ENCODE measurements around the gene GABBR2. TPM values are rescaled to one million over a fixed set of nuclear protein-coding genes. Genes with fewer than 3 reads are reported as not detected.

Gene GABBR2
- total RNA-seq, 1 experiment from 2014 or later: 6.3 TPM

- no peak overlapping the region for H3K27ac ChIP-seq (ENCODE audit: low read length)
- H3K4me1 ChIP-seq (ENCODE audit: control insufficient read depth, insufficient read depth, low read length): no peaks in the 10 kb centered on the region
- CTCF ChIA-PET: no interaction called here
- BruUV-seq (replicated peaks): no TSS peak
- H3K27me3 ChIP-seq (ENCODE audit: control insufficient read depth, insufficient read depth, low read length): no peaks in the 10 kb centered on the region
- POLR2A ChIA-PET: no interaction called here
- in situ Hi-C loops (cut with HindIII; ENCODE audit: low pct_unique_long_range_greater_than_20kb, low sequenced_read_pairs): no loop called here
- no peak overlapping the region for H3K4me3 ChIP-seq (ENCODE audit: low read depth in 2 of 2, low read length in 2 of 2)
- no peak for ATAC-seq
- H3K36me3 ChIP-seq (ENCODE audit: control insufficient read depth, insufficient read depth, low read length): no peaks in the 10 kb centered on the region
- TF ChIP-seq POLR2AphosphoS5 (IDR thresholded peaks at IDR 0.05; ENCODE audit: low read depth, low read length) (no peak), CTCF (IDR thresholded peaks at IDR 0.05) (no peak), REST (IDR thresholded peaks at IDR 0.05; ENCODE audit: insufficient read depth in 1 of 2, low read depth in 2 of 2, low read length in 1 of 2) (no peak), TCF7L2 (IDR thresholded peaks at IDR 0.05; ENCODE audit: low read depth, low read length) (no peak), SIN3A (IDR thresholded peaks at IDR 0.05; ENCODE audit: borderline replicate concordance, insufficient read depth, low read depth, low read length) (no peak)
- DNase-seq (ENCODE audit: low read depth, low spot score): no peak
- intact Hi-C loops (cut with micrococcal nuclease; ENCODE audit: unreplicated experiment): no loop called here
- no peaks in the 10 kb centered on the region for H3K9me3 ChIP-seq (ENCODE audit: control insufficient read depth, insufficient read depth, low read depth, low read length)
Measured at GRCh38 chr9:98391406-98391805, 317.3 kb downstream of the GABBR2 start.

GRCh38 chr9:98385751-98386150 is 323.0 kb downstream of the GABBR2 start:
- H3K4me3 ChIP-seq (ENCODE audit: low read depth in 2 of 2, low read length in 2 of 2): no peak overlapping the region
- no peak overlapping the region for H3K27ac ChIP-seq (ENCODE audit: low read length)
- ChIA-PET CTCF (no interaction called here), POLR2A (no interaction called here)
- no peaks in the 10 kb centered on the region for H3K4me1 ChIP-seq (ENCODE audit: control insufficient read depth, insufficient read depth, low read length)
- ATAC-seq (no peak), DNase-seq (ENCODE audit: low read depth, low spot score) (no peak)
- TF ChIP-seq POLR2AphosphoS5 (IDR thresholded peaks at IDR 0.05; ENCODE audit: low read depth, low read length): no peak
- no peak for TF ChIP-seq SIN3A (IDR thresholded peaks at IDR 0.05; ENCODE audit: borderline replicate concordance, insufficient read depth, low read depth, low read length)
- TF ChIP-seq REST (IDR thresholded peaks at IDR 0.05; ENCODE audit: insufficient read depth in 1 of 2, low read depth in 2 of 2, low read length in 1 of 2): no peak
- no peak for TF ChIP-seq CTCF (IDR thresholded peaks at IDR 0.05)
- TF ChIP-seq TCF7L2 (IDR thresholded peaks at IDR 0.05; ENCODE audit: low read depth, low read length): no peak
- BruUV-seq (replicated peaks): no TSS peak
- H3K36me3 ChIP-seq (ENCODE audit: control insufficient read depth, insufficient read depth, low read length): no peaks in the 10 kb centered on the region
- intact Hi-C loops (cut with micrococcal nuclease; ENCODE audit: unreplicated experiment) (no loop called here), in situ Hi-C loops (cut with HindIII; ENCODE audit: low pct_unique_long_range_greater_than_20kb, low sequenced_read_pairs) (no loop called here)
- H3K9me3 ChIP-seq (ENCODE audit: control insufficient read depth, insufficient read depth, low read depth, low read length): no peaks in the 10 kb centered on the region
- H3K27me3 ChIP-seq (ENCODE audit: control insufficient read depth, insufficient read depth, low read length): no peaks in the 10 kb centered on the region
